DND-41 (cell line): ENCODE measurements around the gene THRA.

ENCODE experiments used
- ATAC-seq: fragments of 200-7000 bp; cut with Tn5 transposase; 3 replicates; pipeline ENCODE4 v1.9.1; 2021; ENCODE audit warnings: low read depth; ENCODE audit not compliant: insufficient read depth
- DNase-seq: peaks from one replicate; pipeline ENCODE4 v3.0.0-alpha.2; 2020
- H2AFZ ChIP-seq: 2 replicates; pipeline ENCODE4 v1.6.0; 2012; ENCODE audit warnings: low read depth, low read length
- H3K27ac ChIP-seq: 2 replicates; pipeline ENCODE4 v1.5.1; 2012; ENCODE audit warnings: low read length, inconsistent platforms
- H3K27me3 ChIP-seq: fragments of 200-600 bp; sonication (generic); 2 replicates; pipeline ENCODE4 v1.6.0; 2012; ENCODE audit warnings: low read length, mild to moderate bottlenecking, inconsistent platforms; ENCODE audit not compliant: insufficient read depth, poor library complexity
- H3K36me3 ChIP-seq: 2 replicates; pipeline ENCODE4 v1.5.1; 2012; ENCODE audit warnings: low read length, inconsistent platforms; ENCODE audit not compliant: insufficient read depth
- H3K4me1 ChIP-seq: 2 replicates; pipeline ENCODE4 v1.5.1; 2012; ENCODE audit warnings: mild to moderate bottlenecking, low read length; ENCODE audit not compliant: insufficient read depth
- H3K4me2 ChIP-seq: 2 replicates; pipeline ENCODE4 v1.6.0; 2012; ENCODE audit warnings: mild to moderate bottlenecking, moderate library complexity, low read length, inconsistent platforms; ENCODE audit not compliant: insufficient read depth
- H3K4me3 ChIP-seq, 2 experiments: fragments of 200-600 bp in 1 of 2; shearing (Covaris generic) in 1 of 2; 2 replicates each; pipeline ENCODE4 v1.5.1; 2012 to 2016; ENCODE audit warnings: inconsistent platforms in 2 of 2, low read length in 2 of 2, mild to moderate bottlenecking in 2 of 2, low read depth in 1 of 2, moderate library complexity in 1 of 2
- H3K79me2 ChIP-seq: 2 replicates; pipeline ENCODE4 v1.6.0; 2012; ENCODE audit warnings: low read length, inconsistent platforms; ENCODE audit not compliant: insufficient read depth
- H3K9ac ChIP-seq: 2 replicates; pipeline ENCODE4 v1.6.0; 2012; ENCODE audit warnings: low read depth, mild to moderate bottlenecking, inconsistent platforms, low read length, moderate library complexity
- H3K9me3 ChIP-seq: 2 replicates; pipeline ENCODE4 v1.5.1; 2012; ENCODE audit warnings: low read length, moderate library complexity, mild to moderate bottlenecking, inconsistent platforms; ENCODE audit not compliant: insufficient read depth, severe bottlenecking
- H4K20me1 ChIP-seq: 2 replicates; pipeline ENCODE4 v1.6.0; 2012; ENCODE audit warnings: low read length; ENCODE audit not compliant: insufficient read depth
- CTCF ChIP-seq: IDR thresholded peaks from 2 replicates; pipeline ENCODE4 v1.5.1; 2012; ENCODE audit warnings: borderline replicate concordance, low read length, moderate library complexity, mild to moderate bottlenecking; ENCODE audit not compliant: poor library complexity, severe bottlenecking; ENCODE audit errors: extremely low read depth
- EZH2 ChIP-seq: IDR thresholded peaks from 3 replicates; pipeline ENCODE4 v1.6.1; 2012; ENCODE audit warnings: borderline replicate concordance, low read depth, mild to moderate bottlenecking, moderate library complexity, low read length, inconsistent platforms; ENCODE audit not compliant: severe bottlenecking

The THRA gene

GRCh38 chr17:40076591-40076990 is 13.8 kb downstream of the THRA start:
- H3K27me3 ChIP-seq = no peaks in the 10 kb centered on the region
- H3K4me3 ChIP-seq = no peak overlapping the region
- no peak overlapping the region for H3K9ac ChIP-seq
- no peaks in the 10 kb centered on the region for H3K79me2 ChIP-seq
- H2AFZ ChIP-seq = no peak overlapping the region
- H3K4me2 ChIP-seq = no peak overlapping the region
- peaks cover 25% of the 10 kb centered on the region for H4K20me1 ChIP-seq
- H3K4me1 ChIP-seq = no peaks in the 10 kb centered on the region
- no peak for ATAC-seq
- TF ChIP-seq EZH2 (no peak), CTCF (no peak)
- H3K27ac ChIP-seq = no peak overlapping the region
- no peak for DNase-seq
- peaks cover 42% of the 10 kb centered on the region for H3K36me3 ChIP-seq
- H3K9me3 ChIP-seq = no peaks in the 10 kb centered on the region

DNA sequence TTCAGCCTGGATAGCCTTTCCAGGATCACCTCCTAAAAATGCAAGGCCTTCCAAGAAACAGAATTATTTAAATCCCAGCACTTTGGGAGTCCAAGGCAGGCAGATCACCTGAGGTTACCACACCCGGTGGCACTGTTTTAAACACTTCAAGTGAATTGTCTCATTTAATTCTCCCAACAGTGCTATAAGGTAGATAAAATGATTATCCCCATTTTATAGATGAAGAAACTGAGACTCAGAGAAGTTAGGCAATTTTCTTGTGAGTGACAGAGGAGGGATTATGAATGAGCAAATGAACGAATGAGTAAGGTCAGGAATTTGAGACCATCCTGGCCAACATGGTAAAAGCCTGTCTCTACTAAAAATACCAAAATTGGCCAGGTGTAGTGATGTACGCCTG is 16.8 kb downstream of the THRA start:
- TF ChIP-seq EZH2 = no peak
- TF ChIP-seq CTCF = no peak

GRCh38 chr17:40084477-40084876 is 21.7 kb downstream of the THRA start:
- DNase-seq (no peak), ATAC-seq (no peak)
- no peaks in the 10 kb centered on the region for H3K9me3 ChIP-seq
- H3K4me2 ChIP-seq = no peak overlapping the region
- H3K79me2 ChIP-seq = no peaks in the 10 kb centered on the region
- no peak for TF ChIP-seq CTCF
- TF ChIP-seq EZH2 = no peak
- no peak overlapping the region for H3K9ac ChIP-seq
- no peaks in the 10 kb centered on the region for H4K20me1 ChIP-seq
- H3K4me3 ChIP-seq = no peak overlapping the region
- no peaks in the 10 kb centered on the region for H3K27me3 ChIP-seq
- H3K4me1 ChIP-seq = no peaks in the 10 kb centered on the region
- no peak overlapping the region for H2AFZ ChIP-seq
- H3K27ac ChIP-seq = no peak overlapping the region
- peaks cover 56% of the 10 kb centered on the region for H3K36me3 ChIP-seq

More for the DNA sequence above, 16.8 kb downstream of the THRA start:
- Histone ChIP-seq H2AFZ (no peak overlapping the region), H3K79me2 (no peaks in the 10 kb centered on the region), H3K9ac (no peak overlapping the region), H3K36me3 (peaks cover 52% of the 10 kb centered on the region), H3K4me2 (no peak overlapping the region), H3K9me3 (no peaks in the 10 kb centered on the region), H3K27me3 (no peaks in the 10 kb centered on the region), H3K4me1 (no peaks in the 10 kb centered on the region), H4K20me1 (peaks cover 18% of the 10 kb centered on the region), H3K27ac (no peak overlapping the region), H3K4me3 (no peak overlapping the region)
- DNase-seq (no peak), ATAC-seq (no peak)
